GM23338 (cell line): ENCODE data around the gene FBF1. TPM values are rescaled to one million over a fixed set of nuclear protein-coding genes. Genes with fewer than 3 reads are reported as not detected.

Source experiments
- ATAC-seq: fragments of 200-7000 bp; cut with Tn5 transposase; 3 replicates; pipeline ENCODE4 v1.9.1; 2020
- DNase-seq: peaks from one replicate; pipeline ENCODE4 v3.0.0-alpha.2; 2015; ENCODE audit warnings: low spot score
- H2AFZ ChIP-seq: fragments of 200-600 bp; sonication (generic); 2 replicates; pipeline ENCODE4 v1.8.0; 2016; ENCODE audit warnings: antibody characterized with exemption, mild to moderate bottlenecking, moderate library complexity
- H3F3A ChIP-seq: fragments of 200-600 bp; sonication (generic); replicated peaks from 2 replicates; pipeline ENCODE4 v1.8.0; 2017; ENCODE audit warnings: antibody characterized with exemption, mixed run types, low read depth
- H3K27ac ChIP-seq: fragments of 200-600 bp; sonication (generic); 2 replicates; pipeline ENCODE4 v1.6.1; 2016; ENCODE audit warnings: low read depth
- H3K27me3 ChIP-seq: fragments of 200-600 bp; sonication (generic); 2 replicates; pipeline ENCODE4 v1.8.0; 2016; ENCODE audit warnings: mild to moderate bottlenecking, mixed run types, moderate library complexity; ENCODE audit not compliant: insufficient read depth
- H3K36me3 ChIP-seq: fragments of 200-600 bp; sonication (generic); 2 replicates; pipeline ENCODE4 v1.8.0; 2016; ENCODE audit warnings: mild to moderate bottlenecking; ENCODE audit not compliant: insufficient read depth
- H3K4me1 ChIP-seq: fragments of 200-600 bp; sonication (generic); 2 replicates; pipeline ENCODE4 v1.8.0; 2016; ENCODE audit warnings: mild to moderate bottlenecking, moderate library complexity; ENCODE audit not compliant: insufficient read depth
- H3K4me2 ChIP-seq: fragments of 200-600 bp; sonication (generic); 2 replicates; pipeline ENCODE4 v1.7.1; 2017; ENCODE audit warnings: mixed run types
- H3K4me3 ChIP-seq: fragments of 200-600 bp; sonication (generic); 2 replicates; pipeline ENCODE4 v1.6.1; 2016; ENCODE audit warnings: mixed run types
- H3K79me2 ChIP-seq: fragments of 200-600 bp; sonication (generic); replicated peaks from 2 replicates; pipeline ENCODE4 v1.8.0; 2017; ENCODE audit warnings: mild to moderate bottlenecking; ENCODE audit not compliant: insufficient read depth
- H3K9me2 ChIP-seq: fragments of 200-600 bp; sonication (generic); 2 replicates; pipeline ENCODE4 v1.8.0; 2017; ENCODE audit not compliant: insufficient read depth
- H4K20me1 ChIP-seq: fragments of 200-600 bp; sonication (generic); replicated peaks from 2 replicates; pipeline ENCODE4 v1.8.0; 2017; ENCODE audit warnings: mild to moderate bottlenecking; ENCODE audit not compliant: insufficient read depth
- H3K27ac Mint-ChIP-seq: 2 replicates; pipeline ENCODE4 v1.8.0; 2020; ENCODE audit warnings: inconsistent platforms, mild to moderate bottlenecking, moderate library complexity, mixed read lengths
- H3K27me3 Mint-ChIP-seq: 3 replicates; pipeline ENCODE4 v1.8.0; 2022; ENCODE audit warnings: low read depth, mild to moderate bottlenecking, moderate library complexity, mixed read lengths, inconsistent platforms; ENCODE audit not compliant: insufficient read depth, poor library complexity
- H3K36me3 Mint-ChIP-seq: 3 replicates; pipeline ENCODE4 v1.8.0; 2021; ENCODE audit warnings: low read depth, mild to moderate bottlenecking, inconsistent platforms, moderate library complexity, mixed read lengths
- H3K4me1 Mint-ChIP-seq: 3 replicates; pipeline ENCODE4 v1.8.0; 2020; ENCODE audit warnings: mild to moderate bottlenecking, inconsistent platforms, mixed read lengths
- H3K4me3 Mint-ChIP-seq: 3 replicates; pipeline ENCODE4 v1.8.0; 2021; ENCODE audit warnings: moderate library complexity, mild to moderate bottlenecking, inconsistent platforms, mixed read lengths
- H3K9me3 Mint-ChIP-seq: 3 replicates; pipeline ENCODE4 v1.8.0; 2020; ENCODE audit warnings: moderate library complexity, mild to moderate bottlenecking, inconsistent platforms, mixed read lengths
- EZH2 ChIP-seq: fragments of 200-600 bp; sonication (generic); IDR thresholded peaks from one replicate; pipeline ENCODE4 v1.8.0; 2017; ENCODE audit warnings: antibody characterized with exemption, mild to moderate bottlenecking, low read depth; ENCODE audit not compliant: unreplicated experiment
- EZH2phosphoT487 ChIP-seq: fragments of 200-600 bp; sonication (generic); IDR thresholded peaks from one replicate; pipeline ENCODE4 v1.8.1; 2018; ENCODE audit warnings: antibody characterized with exemption; ENCODE audit not compliant: unreplicated experiment
- NANOG ChIP-seq: IDR thresholded peaks from 2 replicates; pipeline ENCODE4 v1.6.1; 2016; ENCODE audit warnings: antibody characterized with exemption, borderline replicate concordance
- ZNF114 ChIP-seq: fragments of 250-450 bp; sonication (Bioruptor Pico); IDR thresholded peaks from 2 replicates; pipeline ENCODE4 v1.5.0; 2020; ENCODE audit warnings: mild to moderate bottlenecking, moderate library complexity
- ZNF331 ChIP-seq: fragments of 250-450 bp; sonication (Bioruptor Pico); IDR thresholded peaks from 2 replicates; pipeline ENCODE4 v1.5.0; 2020; ENCODE audit warnings: low read depth, mild to moderate bottlenecking, moderate library complexity
- polyA plus RNA-seq: library from polyadenylated mRNA; unstranded; fragments of >200 nt; fragmentation: Nextera tagmentation; extraction: Ambion mirVana; gene quantifications from 2 replicates; pipeline ENCODE4 v1.2.1, GENCODE V29; 2016
- total RNA-seq: library from RNA; depleted of rRNA; stranded (reverse); fragments of >200 nt; shearing (Covaris generic); gene quantifications from 2 replicates; pipeline ENCODE4 v1.2.3, GENCODE V29; 2014
- TF ChIP-seq, protein P1 (sequence below), 2 experiments: fragments of 200-600 bp in 1 of 2; sonication (generic) in 1 of 2; conservative IDR thresholded peaks; 2 replicates each; pipeline versions ENCODE4 v1.5.1 to v1.6.1; 2016 to 2017; ENCODE audit warnings: antibody characterized with exemption in 2 of 2, low read depth in 2 of 2, mild to moderate bottlenecking in 2 of 2, moderate library complexity in 1 of 2
- TF ChIP-seq, protein P2 (sequence below): IDR thresholded peaks from 2 replicates; pipeline ENCODE4 v1.6.1; 2016; ENCODE audit warnings: antibody characterized with exemption

Gene FBF1
- total and polyA plus RNA-seq, 2 experiments from 2014 or later, result 8.8 to 11.8 TPM

DNA sequence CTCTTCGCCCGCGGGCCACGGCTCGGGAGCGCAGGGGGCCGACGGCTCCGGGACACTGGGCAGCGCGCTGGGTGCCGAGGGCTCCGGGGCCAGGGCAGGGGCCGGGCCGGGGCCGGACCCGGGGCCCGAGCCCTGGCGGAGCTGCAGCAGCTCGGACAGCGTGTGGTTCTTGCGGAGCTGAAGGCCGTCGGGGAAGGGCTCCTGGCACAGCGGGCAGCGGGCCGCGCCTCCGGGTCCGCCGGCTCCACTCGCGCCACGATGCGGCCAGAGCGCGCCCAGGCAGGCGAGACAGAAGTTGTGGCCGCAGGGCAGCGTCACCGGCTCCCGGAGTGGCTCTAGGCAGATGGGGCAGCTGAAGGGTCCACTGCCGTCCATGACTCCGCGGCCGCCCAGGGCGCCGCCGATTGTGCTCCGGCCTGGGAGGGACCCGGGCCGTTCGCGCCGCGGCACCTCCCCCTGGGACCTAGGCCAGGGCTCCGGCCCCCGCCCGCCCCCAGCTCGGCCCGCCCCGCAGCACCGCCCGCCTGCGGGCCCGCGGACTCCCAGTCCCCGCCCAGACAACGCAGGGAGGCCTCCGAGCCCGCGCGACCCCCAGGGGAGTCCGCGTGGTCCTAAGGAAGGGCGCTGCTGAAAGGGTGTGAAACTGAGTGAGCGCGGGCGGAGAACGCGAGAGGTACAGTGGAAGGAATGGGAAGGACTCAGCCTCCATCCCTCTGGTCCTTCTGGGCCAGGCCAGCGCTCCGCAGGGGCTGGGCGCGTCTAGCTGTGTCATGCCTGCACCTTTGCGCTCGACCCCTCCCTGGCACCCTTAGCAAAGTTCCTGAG lies 62.5 kb downstream of the FBF1 start, which contains the start of gene TRIM47:
Gene TRIM47, minus strand, starts transcription at position 408 of the 825 bp plus-strand sequence. Its CDS starts 33 bp downstream, at position 375.
- Mint-ChIP-seq H3K4me3 (peak within 1 kb of the TSS; percentile 72), H3K27me3 (peaks cover 40% of the 10 kb centered on the region), H3K27ac (no peak within 1 kb of the TSS), H3K9me3 (no peaks in the 10 kb centered on the region), H3K36me3 (no peaks in the 10 kb centered on the region; the same call in 2 of the 3 replicates), H3K4me1 (peaks cover 16% of the 10 kb centered on the region)
- Histone ChIP-seq H2AFZ (peak within 1 kb of the TSS; percentile 99), H3K9me2 (no peaks in the 10 kb centered on the region), H3K4me1 (peaks cover 7% of the 10 kb centered on the region; the same call in 1 of the 2 replicates), H3K27me3 (peaks cover 37% of the 10 kb centered on the region), H3K4me2 (peak within 1 kb of the TSS; percentile 97), H4K20me1 (no peaks in the 10 kb centered on the region), H3K79me2 (no peaks in the 10 kb centered on the region), H3F3A (peaks cover 29% of the 10 kb centered on the region), H3K27ac (no peak within 1 kb of the TSS), H3K36me3 (no peaks in the 10 kb centered on the region), H3K4me3 (peak within 1 kb of the TSS; percentile 83)
- TF ChIP-seq NANOG, result no peak
- no peak for TF ChIP-seq EZH2phosphoT487
- no peak for TF ChIP-seq ZNF331 (CRISPR knock-in tag)
- TF ChIP-seq EZH2, result peak; percentile 25
- TF ChIP-seq, protein P1, sequence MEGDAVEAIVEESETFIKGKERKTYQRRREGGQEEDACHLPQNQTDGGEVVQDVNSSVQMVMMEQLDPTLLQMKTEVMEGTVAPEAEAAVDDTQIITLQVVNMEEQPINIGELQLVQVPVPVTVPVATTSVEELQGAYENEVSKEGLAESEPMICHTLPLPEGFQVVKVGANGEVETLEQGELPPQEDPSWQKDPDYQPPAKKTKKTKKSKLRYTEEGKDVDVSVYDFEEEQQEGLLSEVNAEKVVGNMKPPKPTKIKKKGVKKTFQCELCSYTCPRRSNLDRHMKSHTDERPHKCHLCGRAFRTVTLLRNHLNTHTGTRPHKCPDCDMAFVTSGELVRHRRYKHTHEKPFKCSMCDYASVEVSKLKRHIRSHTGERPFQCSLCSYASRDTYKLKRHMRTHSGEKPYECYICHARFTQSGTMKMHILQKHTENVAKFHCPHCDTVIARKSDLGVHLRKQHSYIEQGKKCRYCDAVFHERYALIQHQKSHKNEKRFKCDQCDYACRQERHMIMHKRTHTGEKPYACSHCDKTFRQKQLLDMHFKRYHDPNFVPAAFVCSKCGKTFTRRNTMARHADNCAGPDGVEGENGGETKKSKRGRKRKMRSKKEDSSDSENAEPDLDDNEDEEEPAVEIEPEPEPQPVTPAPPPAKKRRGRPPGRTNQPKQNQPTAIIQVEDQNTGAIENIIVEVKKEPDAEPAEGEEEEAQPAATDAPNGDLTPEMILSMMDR (conservative IDR thresholded peaks at IDR 0.05; ENCODE audit: low read depth in 2 of 2), result 0 out of 4 replicates have a peak, but pooled peaks of 1 of the 2 experiments have one; percentile 1
- peak; percentile 18 for ATAC-seq
- DNase-seq, result peak; percentile 77

DNA sequence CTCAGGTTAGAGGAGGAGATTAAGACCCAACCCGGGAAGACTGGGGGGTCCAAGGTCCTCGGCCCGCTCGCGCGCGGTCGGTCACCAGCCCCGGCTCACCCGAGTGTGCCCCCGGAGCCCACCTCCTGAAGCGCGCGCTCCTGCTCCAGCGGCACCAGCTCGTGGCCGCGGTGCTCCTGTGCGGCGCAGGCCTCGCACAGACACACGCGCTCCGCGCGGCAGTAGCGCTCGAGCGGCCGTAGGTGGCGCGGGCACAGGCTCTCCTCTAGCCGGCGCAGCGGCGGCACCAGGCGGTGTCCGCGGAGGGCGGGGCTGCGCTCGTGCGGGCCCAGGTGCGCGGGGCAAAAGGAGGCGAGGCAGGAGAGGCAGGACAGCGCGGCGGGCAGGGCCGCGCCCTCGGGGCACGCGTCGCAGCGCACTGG lies 63.1 kb downstream of the FBF1 start:
- Histone ChIP-seq H3K79me2 (no peaks in the 10 kb centered on the region), H3K4me3 (peak overlapping the region; percentile 83), H3F3A (peaks cover 29% of the 10 kb centered on the region), H3K4me1 (peaks cover 10% of the 10 kb centered on the region; the same call in 1 of the 2 replicates), H3K36me3 (no peaks in the 10 kb centered on the region), H3K27me3 (peaks cover 37% of the 10 kb centered on the region), H4K20me1 (no peaks in the 10 kb centered on the region), H3K9me2 (no peaks in the 10 kb centered on the region), H3K4me2 (peak overlapping the region; percentile 97), H3K27ac (no peak overlapping the region), H2AFZ (peak overlapping the region; percentile 99)
- Mint-ChIP-seq H3K36me3 (no peaks in the 10 kb centered on the region; the same call in 2 of the 3 replicates), H3K27me3 (peaks cover 40% of the 10 kb centered on the region), H3K4me1 (peaks cover 16% of the 10 kb centered on the region), H3K4me3 (peak overlapping the region; percentile 72), H3K27ac (no peak overlapping the region), H3K9me3 (no peaks in the 10 kb centered on the region)
- no peak for TF ChIP-seq ZNF114 (CRISPR knock-in tag)
- TF ChIP-seq ZNF331 (CRISPR knock-in tag), result no peak
- TF ChIP-seq, protein P1 (conservative IDR thresholded peaks at IDR 0.05; ENCODE audit: low read depth in 2 of 2), result peak; percentile 45 to 47; a peak in 3 of 4 replicates
- TF ChIP-seq, protein P2, sequence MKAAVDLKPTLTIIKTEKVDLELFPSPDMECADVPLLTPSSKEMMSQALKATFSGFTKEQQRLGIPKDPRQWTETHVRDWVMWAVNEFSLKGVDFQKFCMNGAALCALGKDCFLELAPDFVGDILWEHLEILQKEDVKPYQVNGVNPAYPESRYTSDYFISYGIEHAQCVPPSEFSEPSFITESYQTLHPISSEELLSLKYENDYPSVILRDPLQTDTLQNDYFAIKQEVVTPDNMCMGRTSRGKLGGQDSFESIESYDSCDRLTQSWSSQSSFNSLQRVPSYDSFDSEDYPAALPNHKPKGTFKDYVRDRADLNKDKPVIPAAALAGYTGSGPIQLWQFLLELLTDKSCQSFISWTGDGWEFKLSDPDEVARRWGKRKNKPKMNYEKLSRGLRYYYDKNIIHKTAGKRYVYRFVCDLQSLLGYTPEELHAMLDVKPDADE, result no peak
- peak; percentile 79 for ATAC-seq
- DNase-seq, result peak; percentile 91
